IPS DF 6.9 (cell line): Measurements from ENCODE around the gene MND1.
"Not testable (repeated sequence)": the region's sequence is repeated elsewhere in the genome, so short reads cannot be mapped to it uniquely, and the experiment has no call there.

Experiments used
- DNase-seq: peaks from one replicate; pipeline ENCODE4 v3.0.0-alpha.2; 2013; ENCODE audit warnings: low read depth, low spot score
- H3K27ac ChIP-seq: one replicate; pipeline ENCODE4 v1.5.1; 2013; ENCODE audit warnings: low read length, control low read depth
- H3K27me3 ChIP-seq: 2 replicates; pipeline ENCODE4 v1.6.1; 2013; ENCODE audit warnings: mild to moderate bottlenecking, low read length; ENCODE audit not compliant: control insufficient read depth, insufficient read depth
- H3K36me3 ChIP-seq: 2 replicates; pipeline ENCODE4 v1.6.1; 2013; ENCODE audit warnings: low read length; ENCODE audit not compliant: control insufficient read depth, insufficient read depth
- H3K4me1 ChIP-seq: 2 replicates; pipeline ENCODE4 v1.6.1; 2013; ENCODE audit warnings: low read length; ENCODE audit not compliant: control insufficient read depth, insufficient read depth
- H3K4me3 ChIP-seq: 2 replicates; pipeline ENCODE4 v1.5.1; 2013; ENCODE audit warnings: mild to moderate bottlenecking, low read length
- H3K9me3 ChIP-seq: 2 replicates; pipeline ENCODE4 v1.6.1; 2013; ENCODE audit warnings: low read length, inconsistent platforms; ENCODE audit not compliant: control insufficient read depth, insufficient read depth
- WGBS: extraction: QIAGEN DNeasy Blood & Tissue Kit; methylation state at CpG from one replicate; pipeline ENCODE4 v1.1.7; 2013; ENCODE audit warnings: mixed read lengths, missing lambda C conversion rate; ENCODE audit not compliant: insufficient read length, insufficient coverage; 5-methylcytosine and 5-hydroxymethylcytosine counted together

Gene MND1

DNA sequence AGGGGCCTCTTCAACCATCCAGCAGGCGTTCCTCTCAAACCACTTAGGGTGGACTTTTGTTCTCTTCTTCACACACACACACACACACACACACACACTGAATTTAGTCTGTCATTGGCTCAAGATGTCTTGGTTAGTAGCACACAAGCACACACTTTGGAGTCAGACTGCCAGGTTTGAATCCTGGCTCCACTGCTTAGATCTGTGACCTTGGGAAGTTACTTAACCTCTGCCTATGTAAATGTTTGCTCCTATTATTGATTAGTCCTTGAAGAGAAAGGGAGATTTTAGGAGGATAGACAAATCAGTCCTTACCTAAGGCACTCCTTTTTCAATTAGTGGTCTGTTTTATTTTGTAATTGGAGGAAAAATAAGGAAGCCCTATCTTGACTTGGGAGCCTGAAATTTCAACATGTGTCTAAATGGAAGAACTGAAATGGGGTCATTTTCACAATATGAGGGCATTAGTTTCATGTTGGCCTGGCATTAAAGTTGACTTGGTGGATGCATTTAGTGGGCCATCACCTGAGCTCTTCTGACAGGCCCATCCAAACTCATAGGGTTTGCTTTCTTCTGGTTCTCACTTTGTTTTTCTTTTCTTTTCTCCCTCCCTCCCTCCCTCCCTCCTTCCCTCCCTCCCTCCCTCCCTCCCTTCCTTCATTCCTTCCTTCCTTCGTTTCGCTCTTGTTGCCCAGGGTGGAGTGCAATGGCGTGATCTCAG lies 108.3 kb downstream of the MND1 start:
- Histone ChIP-seq H3K36me3 (no peaks in the 10 kb centered on the region), H3K9me3 (no peaks in the 10 kb centered on the region), H3K4me3 (no peak overlapping the region), H3K4me1 (no peaks in the 10 kb centered on the region), H3K27ac (no peak overlapping the region), H3K27me3 (no peaks in the 10 kb centered on the region)
- no peak for DNase-seq
- no CpG with 5 or more reads among the region's 4 CpGs for WGBS

DNA sequence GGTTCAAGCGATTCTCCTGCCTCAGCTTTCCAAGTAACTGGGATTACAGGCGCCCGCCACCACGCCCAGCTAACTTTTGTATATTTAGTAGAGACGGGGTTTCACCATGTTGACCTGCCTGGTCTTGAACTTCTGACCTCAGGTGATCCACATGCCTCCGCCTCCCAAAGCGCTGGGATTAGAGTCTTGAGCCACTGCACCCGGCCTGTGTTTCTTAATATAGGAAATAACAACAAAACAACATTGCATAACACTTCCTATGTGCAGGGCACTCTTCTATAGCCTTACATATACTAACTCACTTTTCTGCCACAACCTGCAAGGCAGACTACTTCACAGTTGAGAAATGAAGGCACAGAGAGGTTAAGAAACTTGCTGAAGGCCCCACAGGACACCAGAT lies 108.9 kb downstream of the MND1 start:
- WGBS: no CpG with 5 or more reads among the region's 8 CpGs
- Histone ChIP-seq H3K9me3 (no peaks in the 10 kb centered on the region), H3K27ac (no peak overlapping the region), H3K36me3 (no peaks in the 10 kb centered on the region), H3K4me1 (no peaks in the 10 kb centered on the region), H3K4me3 (no peak overlapping the region), H3K27me3 (no peaks in the 10 kb centered on the region)
- DNase-seq: no peak

DNA sequence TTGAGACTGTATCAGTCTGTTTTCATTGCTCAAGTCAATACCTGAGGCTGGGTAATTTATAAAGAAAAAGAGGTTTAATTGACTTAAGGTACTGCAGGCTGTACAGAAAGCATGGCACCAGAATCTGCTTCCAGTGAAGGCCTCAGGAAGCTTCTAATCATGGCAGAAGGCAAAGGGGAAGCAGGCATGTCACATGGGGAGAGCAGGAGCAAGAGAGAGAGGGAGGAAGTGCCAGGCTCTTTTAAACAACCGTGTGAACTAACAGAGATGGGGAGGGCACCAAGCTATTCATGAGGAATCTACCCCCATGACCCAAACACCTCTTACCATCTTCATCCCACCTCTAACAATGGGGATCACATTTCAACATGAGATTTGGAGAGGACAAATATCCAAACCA lies 114.5 kb downstream of the MND1 start:
- Histone ChIP-seq H3K4me3 (no peak overlapping the region), H3K4me1 (no peaks in the 10 kb centered on the region), H3K27me3 (no peaks in the 10 kb centered on the region), H3K36me3 (no peaks in the 10 kb centered on the region), H3K27ac (no peak overlapping the region), H3K9me3 (no peaks in the 10 kb centered on the region)
- no peak for DNase-seq
- WGBS: no CpG with 5 or more reads among the region's 1 CpG

GRCh38 chr4:153461549-153461948 lies 117.1 kb downstream of the MND1 start:
- H3K36me3 ChIP-seq, H3K9me3 ChIP-seq, DNase-seq, H3K27ac ChIP-seq, H3K27me3 ChIP-seq, H3K4me1 ChIP-seq, H3K4me3 ChIP-seq: not testable (repeated sequence)
- no CpG with 5 or more reads among the region's 4 CpGs for WGBS

- no peak overlapping the region for H3K27ac ChIP-seq
- no peaks in the 10 kb centered on the region for H3K9me3 ChIP-seq
- WGBS: no CpG with 5 or more reads among the region's 1 CpG
- no peak for DNase-seq
- no peak overlapping the region for H3K4me3 ChIP-seq
- no peaks in the 10 kb centered on the region for H3K36me3 ChIP-seq
- 0 out of 2 replicates have a peak, but pooled peaks cover 1% of the 10 kb centered on the region for H3K4me1 ChIP-seq
- no peaks in the 10 kb centered on the region for H3K27me3 ChIP-seq
Observed at GRCh38 chr4:153464068-153464467, 119.6 kb downstream of the MND1 start.
